HepG2 (cell line): ENCODE results near the gene RPL6. TPM values are rescaled to one million over a fixed set of nuclear protein-coding genes. Genes with fewer than 3 reads are reported as not detected.

ENCODE experiments used
- ARNTL ChIP-seq: sonication (generic); formaldehyde crosslinking; IDR thresholded peaks from 2 replicates; pipeline ENCODE4 v1.4.0; 2020; ENCODE audit warnings: mild to moderate bottlenecking, missing genetic modification reagents
- CERS6 ChIP-seq: sonication (generic); formaldehyde crosslinking; IDR thresholded peaks from 2 replicates; pipeline ENCODE4 v1.5.0; 2020; ENCODE audit warnings: missing genetic modification reagents
- EHMT2 ChIP-seq: fragments of 200-600 bp; sonication (generic); IDR thresholded peaks from 2 replicates; pipeline ENCODE4 v1.7.0; 2017; ENCODE audit warnings: antibody characterized with exemption, low read depth, low read length, borderline replicate concordance
- GATAD1 ChIP-seq: IDR thresholded peaks from 2 replicates; pipeline ENCODE4 v1.6.1; 2016; ENCODE audit warnings: missing genetic modification reagents, missing compliant biosample characterization
- IRX3 ChIP-seq: sonication (generic); formaldehyde crosslinking; IDR thresholded peaks from 2 replicates; pipeline ENCODE4 v1.8.1; 2023; ENCODE audit warnings: mild to moderate bottlenecking, low read depth, missing genetic modification reagents, borderline replicate concordance
- KDM1A ChIP-seq: IDR thresholded peaks from 2 replicates; pipeline ENCODE4 v1.6.1; 2016; ENCODE audit warnings: missing compliant biosample characterization
- KMT2A ChIP-seq: sonication (generic); formaldehyde crosslinking; IDR thresholded peaks from 2 replicates; pipeline ENCODE4 v1.4.0; 2020; ENCODE audit warnings: missing genetic modification reagents
- MXI1 ChIP-seq: IDR thresholded peaks from 3 replicates; pipeline ENCODE4 v1.6.1; 2012; ENCODE audit warnings: low read depth, low read length, inconsistent platforms, borderline replicate concordance
- NONO ChIP-seq, 2 experiments: fragments of 450-650 bp in 1 of 2; sonication (generic) in 1 of 2; formaldehyde crosslinking in 1 of 2; IDR thresholded peaks in 1 of 2; conservative IDR thresholded peaks in 1 of 2; 2 replicates each; pipeline versions ENCODE4 v1.6.1 to v1.8.0; 2017 to 2022; ENCODE audit warnings: mild to moderate bottlenecking in 1 of 2, missing genetic modification reagents in 1 of 2, moderate library complexity in 1 of 2
- PAF1 ChIP-seq: IDR thresholded peaks from 2 replicates; pipeline ENCODE4 v1.6.1; 2016; ENCODE audit warnings: missing genetic modification reagents, missing compliant biosample characterization
- PHF8 ChIP-seq: sonication (generic); formaldehyde crosslinking; IDR thresholded peaks from 2 replicates; pipeline ENCODE4 v1.5.0; 2020; ENCODE audit warnings: missing genetic modification reagents
- PTBP1 ChIP-seq: fragments of 200-400 bp; formaldehyde crosslinking; IDR thresholded peaks from 2 replicates; pipeline ENCODE4 v1.6.1; 2018; ENCODE audit warnings: low read length, low read depth; ENCODE audit not compliant: poor library complexity, severe bottlenecking
- RBAK ChIP-seq: sonication (generic); formaldehyde crosslinking; IDR thresholded peaks from 2 replicates; pipeline ENCODE4 v1.5.1; 2020; ENCODE audit warnings: mild to moderate bottlenecking, missing genetic modification reagents
- SALL1 ChIP-seq: sonication (generic); formaldehyde crosslinking; IDR thresholded peaks from 2 replicates; pipeline ENCODE4 v1.8.0; 2022; ENCODE audit warnings: mild to moderate bottlenecking, missing genetic modification reagents
- SYNCRIP ChIP-seq: fragments of 200-400 bp; formaldehyde crosslinking; IDR thresholded peaks from 2 replicates; pipeline ENCODE4 v1.6.1; 2018; ENCODE audit warnings: mild to moderate bottlenecking, low read depth, low read length; ENCODE audit not compliant: insufficient read depth
- TBX2 ChIP-seq: sonication (generic); formaldehyde crosslinking; IDR thresholded peaks from 2 replicates; pipeline ENCODE4 v1.5.0; 2020; ENCODE audit warnings: missing genetic modification reagents, mild to moderate bottlenecking, borderline replicate concordance
- TGIF2 ChIP-seq: IDR thresholded peaks from 2 replicates; pipeline ENCODE4 v1.6.1; 2016; ENCODE audit warnings: control low read depth, missing compliant biosample characterization
- ZFP41 ChIP-seq: sonication (generic); formaldehyde crosslinking; IDR thresholded peaks from 2 replicates; pipeline ENCODE4 v1.4.0; 2020; ENCODE audit warnings: mild to moderate bottlenecking, missing genetic modification reagents, borderline replicate concordance
- ZMYM3 ChIP-seq: sonication (generic); formaldehyde crosslinking; IDR thresholded peaks from 2 replicates; pipeline ENCODE4 v1.5.1; 2020; ENCODE audit warnings: mild to moderate bottlenecking, missing genetic modification reagents
- ZNF280B ChIP-seq: sonication (generic); formaldehyde crosslinking; IDR thresholded peaks from 2 replicates; pipeline ENCODE4 v1.5.0; 2020; ENCODE audit warnings: missing genetic modification reagents, mild to moderate bottlenecking, borderline replicate concordance
- ZSCAN21 ChIP-seq: sonication (generic); formaldehyde crosslinking; IDR thresholded peaks from 2 replicates; pipeline ENCODE4 v1.8.0; 2022; ENCODE audit warnings: mild to moderate bottlenecking, missing genetic modification reagents, moderate library complexity, borderline replicate concordance
- polyA plus RNA-seq, 8 experiments: library from polyadenylated mRNA; depleted of rRNA in 3 of 8; stranded (reverse) in 7 of 8; unstranded in 1 of 8; fragments of >200 nt; fragmentation: Illumina TruSeq in 4 of 8; extraction: Trizol in 4 of 8; gene quantifications; 2 replicates each; pipeline versions ENCODE4 v1.2.1 to v1.2.3, GENCODE V29; 2011 to 2016; ENCODE audit warnings: low read depth in 4 of 8, missing spikeins in 1 of 8, mixed read lengths in 1 of 8; ENCODE audit not compliant: insufficient read depth in 1 of 8
- total RNA-seq, 5 experiments: library from RNA; depleted of rRNA; stranded (reverse); fragments of >200 nt; fragmentation: Illumina TruSeq; extraction: Trizol; gene quantifications; 2 replicates each; pipeline ENCODE4 v1.2.3, GENCODE V29; 2016; ENCODE audit warnings: low read depth in 1 of 5
- TF ChIP-seq, protein P1 (sequence below): sonication (generic); formaldehyde crosslinking; IDR thresholded peaks from 2 replicates; pipeline ENCODE4 v1.5.1; 2020; ENCODE audit warnings: missing genetic modification reagents, mild to moderate bottlenecking, borderline replicate concordance
- TF ChIP-seq, protein P2 (sequence below): sonication (generic); formaldehyde crosslinking; IDR thresholded peaks from 2 replicates; pipeline ENCODE4 v1.8.0; 2022; ENCODE audit warnings: mild to moderate bottlenecking, missing genetic modification reagents, borderline replicate concordance

Gene RPL6
- total and polyA plus RNA-seq, 2 of the 13 experiments (the other 11 are each of a cell fraction or from before 2014, with no cell fraction given), result 1,551 to 1,719 TPM

- peak; percentile 81 for TF ChIP-seq GATAD1 (CRISPR knock-in tag)
- TF ChIP-seq TGIF2 (CRISPR knock-in tag), result peak; percentile 62; the same call in 1 of the 2 replicates
- TF ChIP-seq NONO (IDR thresholded peaks at IDR 0.05), result no peak
- TF ChIP-seq NONO (CRISPR knock-in tag; conservative IDR thresholded peaks at IDR 0.05), result peak; percentile 80; the same call in 1 of the 2 replicates
- TF ChIP-seq ZFP41 (CRISPR knock-in tag), result no peak
- TF ChIP-seq TBX2, result peak; percentile 87
- peak; percentile 87 for TF ChIP-seq PHF8 (CRISPR knock-in tag)
- no peak for TF ChIP-seq RBAK (CRISPR knock-in tag)
- 0 out of 2 replicates have a peak, but pooled peaks have one; percentile 28 for TF ChIP-seq ZNF280B (CRISPR knock-in tag)
- peak; percentile 98 for TF ChIP-seq ZMYM3 (CRISPR knock-in tag)
- TF ChIP-seq ZSCAN21 (CRISPR knock-in tag), result peak; percentile 66; the same call in 1 of the 2 replicates
- TF ChIP-seq KMT2A, result peak; percentile 76; the same call in 1 of the 2 replicates
- TF ChIP-seq PAF1, result no peak
- no peak; the same call in 1 of the 2 replicates for TF ChIP-seq IRX3 (CRISPR knock-in tag)
- no peak for TF ChIP-seq EHMT2
- TF ChIP-seq CERS6 (CRISPR knock-in tag), result no peak
- TF ChIP-seq, protein P1, sequence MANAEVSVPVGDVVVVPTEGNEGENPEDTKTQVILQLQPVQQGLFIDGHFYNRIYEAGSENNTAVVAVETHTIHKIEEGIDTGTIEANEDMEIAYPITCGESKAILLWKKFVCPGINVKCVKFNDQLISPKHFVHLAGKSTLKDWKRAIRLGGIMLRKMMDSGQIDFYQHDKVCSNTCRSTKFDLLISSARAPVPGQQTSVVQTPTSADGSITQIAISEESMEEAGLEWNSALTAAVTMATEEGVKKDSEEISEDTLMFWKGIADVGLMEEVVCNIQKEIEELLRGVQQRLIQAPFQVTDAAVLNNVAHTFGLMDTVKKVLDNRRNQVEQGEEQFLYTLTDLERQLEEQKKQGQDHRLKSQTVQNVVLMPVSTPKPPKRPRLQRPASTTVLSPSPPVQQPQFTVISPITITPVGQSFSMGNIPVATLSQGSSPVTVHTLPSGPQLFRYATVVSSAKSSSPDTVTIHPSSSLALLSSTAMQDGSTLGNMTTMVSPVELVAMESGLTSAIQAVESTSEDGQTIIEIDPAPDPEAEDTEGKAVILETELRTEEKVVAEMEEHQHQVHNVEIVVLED (CRISPR knock-in tag), result peak; percentile 65; the same call in 1 of the 2 replicates
- peak; percentile 84; the same call in 1 of the 3 replicates for TF ChIP-seq MXI1
- TF ChIP-seq, protein P2, sequence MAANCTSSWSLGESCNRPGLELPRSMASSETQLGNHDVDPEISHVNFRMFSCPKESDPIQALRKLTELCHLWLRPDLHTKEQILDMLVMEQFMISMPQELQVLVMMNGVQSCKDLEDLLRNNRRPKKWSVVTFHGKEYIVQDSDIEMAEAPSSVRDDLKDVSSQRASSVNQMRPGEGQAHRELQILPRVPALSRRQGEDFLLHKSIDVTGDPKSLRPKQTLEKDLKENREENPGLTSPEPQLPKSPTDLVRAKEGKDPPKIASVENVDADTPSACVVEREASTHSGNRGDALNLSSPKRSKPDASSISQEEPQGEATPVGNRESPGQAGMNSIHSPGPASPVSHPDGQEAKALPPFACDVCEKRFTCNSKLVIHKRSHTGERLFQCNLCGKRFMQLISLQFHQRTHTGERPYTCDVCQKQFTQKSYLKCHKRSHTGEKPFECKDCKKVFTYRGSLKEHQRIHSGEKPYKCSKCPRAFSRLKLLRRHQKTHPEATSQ (CRISPR knock-in tag), result no peak
- TF ChIP-seq ARNTL (CRISPR knock-in tag), result peak; percentile 34; the same call in 1 of the 2 replicates
- peak; percentile 89 for TF ChIP-seq SALL1 (CRISPR knock-in tag)
- no peak for TF ChIP-seq PTBP1
- TF ChIP-seq SYNCRIP, result no peak
- peak; percentile 13; the same call in 1 of the 2 replicates for TF ChIP-seq KDM1A (CRISPR knock-in tag)
These were observed 27.3 kb downstream of the RPL6 start, which contains the start of gene HECTD4 (continued) for GRCh38 chr12:112381883-112382796.
